GM18508 (cell line): ENCODE results near the gene EEFSEC.

Experiments used
- ATAC-seq: cut with Tn5 transposase; IDR thresholded peaks from one replicate; pipeline ENCODE4 v1.9.1; 2021; ENCODE audit warnings: moderate number of reproducible peaks; ENCODE audit not compliant: insufficient read depth, unreplicated experiment

EEFSEC gene

DNA sequence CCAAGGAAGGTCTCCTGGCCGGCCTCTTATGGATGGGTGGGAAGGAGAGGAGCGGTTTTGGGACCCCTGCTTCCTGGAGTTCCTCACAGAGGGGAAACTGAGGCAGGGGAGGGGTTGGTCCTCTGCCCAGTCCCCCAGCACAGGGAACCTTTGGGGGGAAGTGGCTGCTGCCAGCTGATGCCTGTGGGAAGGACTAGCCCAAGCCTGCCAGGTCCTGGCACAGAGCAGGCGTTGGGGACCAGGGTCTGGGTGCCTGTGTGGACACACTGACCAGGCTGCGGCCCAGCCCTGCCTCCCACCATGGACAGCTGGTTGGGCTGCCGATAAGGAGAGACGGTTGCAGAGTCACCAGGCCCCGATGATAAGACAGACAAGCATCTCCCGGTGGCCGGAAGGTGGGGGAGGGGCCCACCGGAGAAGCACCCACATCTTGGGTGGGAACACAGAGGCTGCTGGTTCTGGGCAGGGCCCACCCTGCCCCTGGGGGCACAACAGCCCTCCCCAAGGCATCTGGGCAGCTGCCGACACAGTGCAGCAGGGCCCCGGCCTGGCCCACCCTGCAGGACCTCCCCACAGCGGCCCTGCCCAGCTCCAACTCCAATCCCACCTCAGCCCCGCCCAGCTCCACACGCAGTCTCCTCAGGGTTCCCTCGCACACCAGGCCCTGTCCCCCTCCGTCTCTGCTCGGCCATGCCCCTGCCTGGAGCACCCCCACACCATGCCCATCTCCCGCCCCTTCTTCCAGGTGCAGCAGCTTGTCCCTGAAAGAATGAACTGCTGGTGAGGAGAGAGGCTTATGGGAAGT is 262.7 kb downstream of the EEFSEC start:
- ATAC-seq = no peak

DNA sequence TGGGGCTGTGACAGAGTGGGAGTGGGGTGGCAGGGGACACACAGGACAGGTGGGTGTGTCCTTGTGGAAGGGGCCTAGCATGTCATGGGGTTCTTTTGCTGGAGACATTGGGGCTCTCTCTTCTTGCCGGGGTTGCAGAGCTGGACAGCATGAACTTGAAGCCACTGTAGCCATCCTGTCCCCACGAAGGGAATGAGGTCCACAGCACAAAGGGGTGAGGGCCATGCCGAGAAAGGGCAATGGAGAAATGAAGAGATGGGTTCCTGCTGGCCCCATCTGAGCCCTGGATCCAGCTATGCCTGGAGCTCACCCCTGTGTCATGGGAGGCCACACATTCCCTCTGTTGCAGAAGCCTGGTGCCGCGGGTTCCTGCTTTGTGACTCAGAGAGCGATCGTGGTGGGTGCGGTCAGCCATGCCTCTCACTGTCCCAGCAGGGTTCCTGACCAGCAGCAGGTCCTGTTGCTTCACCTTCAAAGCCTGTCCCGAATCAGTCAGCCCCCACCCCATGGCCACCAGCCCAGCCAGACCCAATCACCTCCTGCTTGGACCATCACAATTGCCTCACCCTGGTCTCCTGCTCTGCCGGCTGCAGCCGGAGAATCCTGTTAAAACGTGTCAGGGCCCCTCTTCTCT is 263.4 kb downstream of the EEFSEC start:
- ATAC-seq = no peak

DNA sequence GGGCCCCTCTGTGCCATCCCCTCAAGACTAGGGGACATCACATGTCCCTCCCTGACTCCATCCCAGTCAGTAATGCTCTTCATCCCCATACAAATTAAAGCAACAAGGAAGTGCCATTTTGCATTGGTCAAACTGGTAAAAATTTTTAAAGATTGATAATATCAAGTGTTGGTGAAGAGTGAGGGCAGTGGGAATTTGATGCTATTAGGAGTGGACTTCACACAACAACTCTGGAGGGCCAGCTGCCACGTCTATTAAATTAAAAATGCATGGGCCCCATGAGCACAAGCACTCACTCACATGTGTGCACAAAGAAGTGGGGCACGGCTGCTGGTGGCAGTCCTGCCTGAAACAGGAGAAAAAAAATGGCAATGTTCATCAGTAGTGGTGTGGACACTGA is 265.6 kb downstream of the EEFSEC start:
- no peak for ATAC-seq

DNA sequence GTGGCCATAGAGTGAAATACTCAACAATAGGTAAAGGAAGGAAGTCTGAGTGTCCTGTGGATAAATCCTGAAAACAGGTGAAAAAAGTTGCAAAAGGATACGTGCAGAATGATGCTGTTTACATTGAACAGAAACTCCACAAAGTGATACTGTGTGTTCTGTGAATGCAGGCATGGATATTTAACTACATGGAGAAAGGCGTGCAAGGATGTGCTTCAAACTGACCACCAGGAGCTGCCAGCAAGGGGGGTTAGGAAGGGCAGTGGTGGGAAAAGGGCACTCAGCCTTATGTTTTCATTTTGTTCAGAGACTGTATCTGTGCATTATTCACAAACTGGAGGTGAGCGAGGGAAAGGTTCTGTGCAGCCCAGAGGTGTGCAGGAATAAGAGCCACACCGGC is 266.0 kb downstream of the EEFSEC start:
- ATAC-seq = no peak

DNA sequence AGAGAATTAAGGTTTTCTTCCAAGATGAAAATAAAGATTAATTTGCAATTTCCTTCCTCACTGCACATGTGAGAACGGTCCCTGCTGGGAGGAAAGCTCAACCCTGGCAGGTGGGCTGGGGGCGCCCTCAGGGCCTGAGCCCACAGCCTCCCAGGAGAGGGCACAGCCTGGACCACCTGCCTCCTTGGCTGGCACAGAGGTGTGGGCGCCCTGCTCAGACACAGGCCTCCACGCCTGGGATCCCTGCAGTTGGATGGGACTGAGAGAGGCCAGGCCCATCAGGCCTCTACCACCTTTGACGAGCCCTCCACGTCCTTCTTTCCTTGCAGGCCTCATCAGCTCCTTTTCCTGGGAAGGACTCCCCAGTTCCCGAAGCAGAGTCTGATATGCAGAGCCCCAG is 267.0 kb downstream of the EEFSEC start:
- no peak for ATAC-seq

DNA sequence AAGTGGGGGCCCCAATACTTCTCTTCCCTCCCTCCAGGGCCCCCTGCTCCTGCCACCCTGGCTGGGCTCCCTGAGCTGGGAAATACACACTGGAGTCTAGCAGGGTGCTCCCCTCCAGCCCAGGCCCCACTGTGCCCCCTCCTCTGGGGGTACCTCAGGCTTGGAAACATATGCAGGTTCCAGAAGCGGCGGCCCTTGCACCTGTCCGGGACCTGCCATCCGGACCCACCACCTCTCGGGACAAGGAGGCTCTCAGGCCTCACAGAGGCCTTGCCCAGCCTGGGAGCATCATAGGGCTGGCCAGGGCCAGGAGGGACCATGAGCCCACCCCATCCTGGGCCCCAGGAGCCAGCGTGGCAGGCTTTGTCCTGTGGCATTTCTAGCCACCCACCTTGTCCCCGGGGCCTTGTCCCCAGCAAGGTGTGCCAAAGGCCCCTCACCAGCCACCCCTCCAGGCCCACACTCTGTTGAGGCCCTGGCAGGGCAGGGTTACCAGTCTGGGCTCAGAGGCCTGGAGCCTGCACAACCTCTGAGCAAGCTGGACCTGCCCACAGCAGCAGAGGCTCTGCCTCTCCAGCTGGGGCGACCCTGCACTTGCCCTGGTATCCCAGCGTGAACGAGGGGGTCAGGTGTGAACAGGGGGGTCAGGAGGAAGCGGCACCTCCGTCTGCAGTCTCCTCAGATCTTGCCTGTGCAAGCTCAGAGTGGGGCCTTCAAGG is 267.6 kb downstream of the EEFSEC start:
- ATAC-seq = no peak

DNA sequence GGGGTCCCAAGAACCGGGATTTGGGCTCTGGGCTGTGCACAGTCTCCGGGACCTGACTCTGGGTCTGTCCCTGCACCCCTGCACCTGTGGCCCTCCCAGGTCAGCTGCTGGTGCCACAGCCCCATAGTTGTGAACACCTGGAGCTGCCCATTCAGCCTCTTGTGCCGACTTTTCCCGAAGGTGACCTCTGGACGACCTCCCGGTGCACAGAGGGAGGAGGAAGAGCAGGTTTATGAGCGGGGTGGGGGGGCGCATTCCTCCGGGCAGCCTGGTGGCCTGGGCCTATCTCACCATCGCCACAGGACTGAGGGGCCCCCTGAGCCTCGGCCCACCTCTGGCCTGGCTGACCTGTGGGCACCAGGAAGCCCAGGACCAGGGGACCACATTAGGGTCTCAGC is 268.2 kb downstream of the EEFSEC start:
- no peak for ATAC-seq

DNA sequence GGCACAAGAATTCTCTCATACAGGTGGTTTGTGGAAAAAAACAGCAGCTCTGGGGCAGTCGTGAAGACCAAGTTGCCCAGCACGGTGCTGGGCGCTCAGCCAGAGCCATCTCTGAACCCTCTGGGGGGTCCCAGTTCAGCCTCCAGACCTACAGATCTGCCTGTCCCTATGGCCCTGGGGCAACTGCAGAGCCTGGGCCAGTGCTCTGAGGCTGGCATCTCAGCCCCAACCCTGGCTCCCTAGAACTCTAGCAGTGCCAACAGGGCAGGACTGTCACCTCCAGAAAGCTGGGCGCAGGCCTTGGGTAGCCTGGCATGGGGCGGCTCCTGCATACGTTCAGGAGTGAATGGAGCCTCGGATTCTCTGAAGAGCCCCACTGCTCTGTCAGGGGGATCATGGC is 268.7 kb downstream of the EEFSEC start:
- no peak for ATAC-seq

DNA sequence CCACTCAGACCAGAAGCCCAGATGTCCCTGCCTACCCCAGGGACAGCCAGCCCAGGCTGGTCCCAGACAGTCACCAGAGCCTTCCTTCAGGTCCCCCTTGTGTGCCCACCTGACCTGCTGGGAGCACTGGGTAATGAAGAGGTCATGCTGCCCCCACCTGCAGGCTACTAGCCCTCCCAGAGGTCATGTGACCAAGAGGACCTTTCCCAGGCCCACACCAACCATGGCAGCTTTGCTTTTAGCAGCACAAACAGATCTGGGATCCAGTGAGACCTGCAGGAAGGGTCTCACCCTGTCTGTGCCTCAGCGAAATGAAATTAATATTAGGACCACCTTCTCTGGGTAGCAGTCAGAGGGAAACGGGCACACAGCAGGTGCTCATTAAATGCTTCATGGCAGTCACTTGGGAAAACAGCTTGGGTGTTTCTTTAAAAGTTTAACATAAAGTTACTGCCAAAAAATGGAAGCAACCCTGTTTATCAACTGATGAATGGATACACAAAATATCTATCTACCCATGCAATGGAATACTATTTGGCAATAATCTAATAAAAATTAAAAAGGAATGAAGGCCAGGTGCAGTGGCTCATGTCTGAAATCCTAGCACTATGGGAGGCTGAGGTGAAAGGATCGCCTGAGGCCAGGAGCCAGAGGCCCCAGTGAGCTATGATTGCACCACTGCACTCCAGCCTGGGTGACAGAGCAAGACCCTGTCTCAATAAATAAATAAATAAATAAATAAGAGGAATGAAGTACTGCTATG is 269.7 kb downstream of the EEFSEC start:
- ATAC-seq = no peak

DNA sequence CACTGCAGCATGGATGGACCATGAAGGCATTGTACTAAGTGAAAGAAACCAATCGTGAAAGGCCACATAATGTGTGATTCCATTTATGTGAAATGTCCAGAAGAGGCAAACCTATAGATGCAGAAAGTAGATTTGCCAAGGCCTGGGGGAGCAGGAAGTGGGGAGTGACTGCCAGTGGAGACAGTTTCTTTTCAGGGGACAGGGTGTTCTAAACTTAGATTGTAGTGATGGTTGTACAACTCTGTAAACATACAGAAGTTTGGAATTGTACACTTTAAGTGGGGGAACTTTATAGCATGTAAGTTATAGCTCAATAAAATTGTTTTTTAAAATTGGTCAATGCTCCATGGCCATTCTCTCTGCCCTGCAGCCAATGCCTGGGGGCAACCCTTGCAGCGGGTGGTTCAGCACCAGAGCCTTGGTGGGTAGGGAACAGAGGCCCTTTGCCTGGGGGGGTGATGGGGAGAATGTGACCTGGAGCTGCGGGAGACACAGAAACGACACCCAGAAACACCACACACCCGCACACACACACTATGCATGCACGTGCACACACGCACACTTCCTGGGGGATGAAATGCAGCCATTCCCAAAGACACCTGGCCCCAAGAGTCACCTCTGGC is 270.4 kb downstream of the EEFSEC start:
- ATAC-seq = no peak

DNA sequence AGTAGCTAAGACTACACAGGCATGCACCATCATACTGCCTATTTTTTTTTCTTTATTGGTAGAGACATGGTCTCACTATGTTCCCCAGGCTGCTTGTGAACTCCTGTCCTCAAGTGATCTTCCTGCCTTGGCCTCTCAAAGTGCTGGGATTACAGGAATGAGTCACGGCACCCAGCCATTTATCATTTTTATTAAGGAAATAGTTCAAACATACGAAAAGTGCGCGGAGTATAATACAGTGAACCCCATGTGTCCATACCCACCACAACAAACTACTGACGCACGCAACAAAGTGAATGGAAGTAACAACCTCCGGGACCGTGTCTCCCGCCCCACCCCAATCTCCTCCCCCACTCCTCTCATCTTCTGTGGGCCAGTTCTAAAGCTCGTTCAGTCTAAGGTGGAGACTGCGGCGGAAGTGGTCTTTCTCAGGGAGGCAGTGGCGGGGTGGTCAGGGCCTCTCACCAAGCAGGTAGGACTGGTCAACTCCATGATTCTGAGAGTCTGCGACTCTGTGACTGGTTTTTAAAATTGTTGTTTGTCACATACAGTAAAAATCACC is 271.3 kb downstream of the EEFSEC start:
- no peak for ATAC-seq

DNA sequence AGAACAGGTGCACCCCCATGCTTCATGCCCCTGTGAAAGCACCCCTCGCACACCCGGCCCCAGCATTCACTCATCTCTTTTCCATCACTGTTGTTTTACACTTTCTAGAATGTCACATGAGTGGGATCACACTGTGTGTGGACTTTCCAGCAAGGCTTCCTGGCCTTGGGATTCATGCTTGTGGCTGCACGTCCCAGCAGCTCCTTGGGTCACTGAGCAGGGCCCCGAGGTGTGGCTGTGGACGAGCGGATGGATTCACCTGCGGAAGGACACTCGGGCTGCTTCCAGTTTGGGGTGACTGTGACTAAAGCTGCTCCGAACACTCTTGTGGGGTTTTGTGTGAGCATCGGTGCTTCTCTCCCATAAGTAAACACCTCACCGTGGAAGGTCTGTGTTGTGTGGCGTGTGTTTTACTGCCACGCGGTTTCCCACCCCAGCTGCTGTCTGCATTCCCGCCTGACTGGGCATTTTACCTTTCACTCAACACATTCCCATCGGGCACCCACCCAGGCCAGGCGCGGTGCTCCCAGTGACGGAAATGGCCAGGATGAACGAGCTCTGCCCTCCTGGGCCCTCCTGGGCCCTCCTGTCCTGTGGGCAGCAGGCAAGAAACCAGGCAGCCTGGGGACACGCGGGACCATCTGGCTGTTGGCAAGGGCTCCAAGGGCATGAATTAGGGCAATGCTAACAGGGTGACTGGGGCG is 272.0 kb downstream of the EEFSEC start:
- ATAC-seq = no peak

DNA sequence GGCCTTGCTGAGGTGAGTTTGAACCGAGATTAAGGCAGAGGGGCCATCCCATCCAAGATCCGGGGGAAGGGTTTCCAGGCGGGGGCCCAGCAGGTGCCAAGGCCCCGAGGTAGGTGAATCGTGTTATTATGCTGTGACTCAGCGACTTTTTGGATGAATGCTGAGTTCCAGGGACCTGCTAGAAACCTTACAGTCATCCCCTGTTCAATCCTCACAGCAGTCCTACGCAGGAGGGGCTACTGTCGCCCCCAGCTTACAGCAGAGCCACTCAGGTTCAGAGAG is 272.5 kb downstream of the EEFSEC start:
- ATAC-seq = no peak

DNA sequence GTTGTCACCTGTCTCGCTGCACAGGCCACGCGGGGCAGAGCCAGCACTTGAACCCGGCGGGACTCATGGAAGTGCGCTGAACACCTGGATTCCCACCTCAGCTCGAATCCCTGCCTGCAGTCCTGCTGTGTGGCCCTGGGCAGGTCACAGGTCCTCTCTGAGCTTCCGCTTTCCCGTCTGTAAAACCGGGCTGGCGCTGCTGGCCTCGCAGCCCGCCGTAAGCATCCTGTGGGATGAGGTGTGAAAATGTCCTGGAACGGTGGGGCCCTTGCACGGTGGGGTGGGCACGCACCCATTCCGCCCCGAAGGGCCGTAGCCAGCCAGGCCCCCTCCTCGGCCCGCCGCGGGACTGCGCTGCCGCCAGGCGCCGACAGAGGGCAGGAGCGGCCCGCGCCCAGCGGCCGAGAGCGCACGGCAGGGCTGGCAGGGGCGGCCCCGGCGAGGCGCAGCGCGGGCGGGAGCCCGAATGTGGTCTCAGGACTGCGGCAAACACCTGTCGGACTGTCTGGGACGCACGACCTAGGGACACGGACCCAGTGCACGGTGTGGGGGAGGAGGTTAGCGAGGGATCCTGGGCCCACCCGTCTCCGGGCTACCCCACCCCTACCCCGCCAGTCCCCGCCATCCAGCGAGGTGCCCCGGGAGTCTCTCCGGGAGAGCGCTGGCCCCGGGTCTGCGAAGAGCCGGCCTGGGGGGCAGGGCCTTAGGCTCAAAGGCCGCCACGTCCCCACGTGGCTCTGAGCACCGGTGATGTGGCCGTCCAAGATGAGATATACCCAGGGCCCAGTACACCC is 273.0 kb downstream of the EEFSEC start:
- no peak for ATAC-seq

DNA sequence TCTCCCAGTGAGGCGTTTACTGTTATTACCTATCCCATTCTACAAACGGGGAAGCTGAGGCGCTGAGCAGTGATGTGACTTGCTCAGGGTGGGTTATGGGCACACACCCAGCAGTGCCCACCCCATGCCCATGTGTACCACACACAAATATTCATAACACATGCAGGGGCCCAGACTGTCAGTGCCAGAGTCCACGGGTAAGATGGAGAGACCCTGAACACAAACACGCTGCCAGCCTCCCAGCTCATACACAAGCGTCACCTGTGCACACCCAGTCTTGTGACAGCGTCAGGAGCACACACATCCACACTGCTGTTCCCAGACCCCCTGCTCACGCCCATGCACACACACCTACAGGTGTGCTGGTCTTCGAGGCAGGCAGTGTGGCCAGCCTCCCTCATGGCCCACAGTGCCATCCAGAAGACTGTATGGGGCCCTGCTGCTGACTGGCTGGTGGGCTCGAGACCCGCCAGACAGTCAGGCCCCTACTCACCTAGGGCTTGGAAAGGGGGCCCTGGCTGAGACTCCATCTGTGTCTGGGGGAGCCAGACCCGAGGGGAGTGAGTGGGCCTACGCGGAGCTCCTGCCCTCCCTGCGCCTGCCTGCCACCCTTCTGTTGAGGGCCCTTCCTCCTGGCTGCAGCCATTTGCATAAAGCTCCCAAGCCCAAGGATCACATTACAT is 274.0 kb downstream of the EEFSEC start:
- no peak for ATAC-seq

DNA sequence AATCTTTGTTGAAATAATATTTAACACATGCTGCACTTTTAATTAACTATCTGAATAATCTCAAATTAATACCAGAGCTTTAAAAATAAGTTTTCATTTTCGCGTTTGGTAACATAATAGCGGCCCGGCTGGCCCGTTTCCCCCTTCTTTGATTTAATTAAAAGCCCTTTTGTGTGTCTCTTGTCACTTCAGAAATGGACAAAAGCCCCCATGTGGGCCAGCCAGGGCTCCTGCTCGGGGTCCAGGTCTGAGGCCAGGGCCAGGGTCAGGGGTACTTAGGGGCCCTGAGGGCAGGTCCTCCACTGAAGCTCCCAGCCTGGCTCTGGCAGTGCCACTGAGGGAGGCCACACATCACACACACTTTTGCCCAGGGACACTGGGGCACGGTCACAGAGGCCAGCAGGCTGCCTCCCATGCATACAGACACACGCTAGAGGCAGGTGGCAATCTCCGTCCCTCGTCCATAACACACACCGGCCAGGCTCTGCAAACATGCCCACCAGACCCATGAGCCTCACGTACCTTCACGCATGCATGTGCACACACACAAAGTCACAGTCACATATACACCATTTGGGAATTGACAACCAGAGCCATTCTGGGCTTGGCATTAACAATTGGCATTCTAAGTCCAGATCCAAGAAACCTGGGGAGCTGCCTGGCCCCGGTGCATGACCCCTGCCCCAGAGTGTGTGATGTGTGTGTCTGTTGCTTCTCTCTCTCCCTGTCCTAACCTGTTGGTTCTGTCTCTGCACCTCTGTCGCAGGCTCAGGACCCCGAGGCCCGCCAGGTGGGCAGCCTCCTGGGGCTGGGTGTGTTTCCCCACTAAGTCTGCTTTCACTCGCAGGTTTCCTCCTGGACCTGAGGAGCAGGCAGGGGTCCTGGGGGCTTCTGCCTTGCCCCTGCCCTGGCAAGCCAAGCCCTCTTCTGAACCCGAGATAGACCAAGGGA is 274.9 kb downstream of the EEFSEC start:
- no peak for ATAC-seq

DNA sequence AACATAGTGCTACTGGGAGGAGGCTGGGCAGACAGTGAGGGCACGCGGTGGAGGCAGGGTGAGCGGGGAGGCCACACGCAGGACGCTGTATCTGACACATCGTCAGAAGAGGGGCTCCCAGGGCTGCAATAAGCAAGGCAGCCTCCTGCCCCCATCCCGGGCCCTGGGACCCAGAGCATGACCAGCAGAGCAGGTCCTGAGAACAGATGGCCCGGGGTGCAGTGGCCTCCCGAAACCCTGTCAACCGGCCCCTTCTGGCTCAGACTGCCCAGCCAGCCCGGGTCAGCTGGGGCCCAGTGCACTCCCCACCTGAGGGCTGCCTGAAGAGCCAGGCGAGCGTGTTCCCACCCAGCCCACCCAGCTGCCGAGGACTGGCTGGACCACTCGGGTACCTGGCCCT is 276.0 kb downstream of the EEFSEC start:
- ATAC-seq = no peak
